ENCODE data around the gene CAD. TPM values are rescaled to one million over a fixed set of nuclear protein-coding genes. Genes with fewer than 3 reads are reported as not detected.
A peak's percentile ranks its signal among the peaks of the same experiment; 100 is the strongest.

Gene CAD
- total RNA-seq, 2 experiments from 2014 or later, result 132 to 173 TPM

DNA sequence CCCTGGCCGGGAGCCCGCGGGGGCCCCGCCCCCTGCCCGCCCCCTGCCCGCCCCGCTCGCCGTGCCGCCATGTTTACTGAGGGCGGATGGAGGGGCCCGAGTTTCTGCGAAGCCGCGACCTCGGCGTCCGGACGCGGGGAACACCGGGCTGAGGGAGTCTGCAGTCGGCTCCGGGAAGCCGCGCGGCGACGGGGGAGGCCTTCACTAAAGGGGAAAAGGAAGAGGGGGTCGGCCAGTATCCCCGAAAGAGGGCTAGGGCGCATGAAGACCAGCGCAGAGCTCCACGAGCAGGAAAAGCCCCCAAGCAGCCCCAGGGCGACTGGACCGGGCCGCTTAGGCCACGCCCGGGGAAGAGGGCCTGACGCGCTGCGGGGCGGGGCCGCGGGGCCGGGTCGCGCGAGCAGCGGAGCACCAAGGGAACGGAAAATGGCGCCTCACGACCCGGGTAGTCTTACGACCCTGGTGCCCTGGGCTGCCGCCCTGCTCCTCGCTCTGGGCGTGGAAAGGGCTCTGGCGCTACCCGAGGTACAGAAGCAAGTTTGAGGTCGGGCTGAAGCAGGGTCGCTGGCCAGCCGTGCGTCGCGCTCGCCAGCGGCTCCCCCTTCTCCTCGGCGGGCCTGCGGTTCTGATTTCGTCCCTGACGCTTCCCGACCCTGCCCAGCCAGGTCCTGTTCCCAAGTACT is 5.1 kb upstream of the CAD start, which contains the start of the genes ATRAID and SLC5A6:
ATRAID (plus strand) TSS at position 99 of the 683 bp plus-strand sequence; CDS start at position 427, 328 bp downstream.
SLC5A6 (minus strand) TSS at position 326 of the 683 bp plus-strand sequence. CDS start 4,618 bp downstream, outside the sequence.
- no TSS peak for BruUV-seq (replicated peaks)
- CTCF ChIA-PET (ENCODE audit: unreplicated experiment), result no interaction called here
- no peaks in the 10 kb centered on the region for H3K9me3 ChIP-seq (ENCODE audit: low read length)
- peak; percentile 92 for DNase-seq (ENCODE audit: low spot score)
- H3K4me1 ChIP-seq (ENCODE audit: insufficient read depth, low read length, poor library complexity, severe bottlenecking), result peaks cover 56% of the 10 kb centered on the region
- POLR2A ChIA-PET, result interaction anchor here (0.7 to 1.7 kb wide), 6 partner anchors 15 to 413 kb away, joined by 3 to 5 read pairs (median 3); partner anchors contain the start of gene TMEM214
- peak within 1 kb of the TSS; percentile 93 for H3K4me2 ChIP-seq (ENCODE audit: low read length)
- H4K20me1 ChIP-seq (ENCODE audit: insufficient read depth, low read length), result no peaks in the 10 kb centered on the region
- intact Hi-C loops (cut with micrococcal nuclease; ENCODE audit: unreplicated experiment), result loop anchor here (1.0 to 5.0 kb wide), 3 partner anchors 80 to 145 kb away; partner anchors contain the start of genes GTF3C2, KHK and PREB
- H3K36me3 ChIP-seq (ENCODE audit: insufficient read depth, low read length), result peaks cover 55% of the 10 kb centered on the region
- H3K9me2 ChIP-seq (ENCODE audit: insufficient read depth, low read length), result no peaks in the 10 kb centered on the region
- peak within 1 kb of the TSS; percentile 90 for H3K4me3 ChIP-seq (ENCODE audit: low read depth, low read length, poor library complexity, severe bottlenecking)
- peak within 1 kb of the TSS; percentile 42 for H2AFZ ChIP-seq (ENCODE audit: low read length)
- peak within 1 kb of the TSS; percentile 79 for H3K27ac ChIP-seq (ENCODE audit: low read depth, low read length, poor library complexity, severe bottlenecking)
- H3K79me2 ChIP-seq (ENCODE audit: insufficient read depth, low read depth, low read length), result peaks cover 55% of the 10 kb centered on the region
- TF ChIP-seq, protein P1, sequence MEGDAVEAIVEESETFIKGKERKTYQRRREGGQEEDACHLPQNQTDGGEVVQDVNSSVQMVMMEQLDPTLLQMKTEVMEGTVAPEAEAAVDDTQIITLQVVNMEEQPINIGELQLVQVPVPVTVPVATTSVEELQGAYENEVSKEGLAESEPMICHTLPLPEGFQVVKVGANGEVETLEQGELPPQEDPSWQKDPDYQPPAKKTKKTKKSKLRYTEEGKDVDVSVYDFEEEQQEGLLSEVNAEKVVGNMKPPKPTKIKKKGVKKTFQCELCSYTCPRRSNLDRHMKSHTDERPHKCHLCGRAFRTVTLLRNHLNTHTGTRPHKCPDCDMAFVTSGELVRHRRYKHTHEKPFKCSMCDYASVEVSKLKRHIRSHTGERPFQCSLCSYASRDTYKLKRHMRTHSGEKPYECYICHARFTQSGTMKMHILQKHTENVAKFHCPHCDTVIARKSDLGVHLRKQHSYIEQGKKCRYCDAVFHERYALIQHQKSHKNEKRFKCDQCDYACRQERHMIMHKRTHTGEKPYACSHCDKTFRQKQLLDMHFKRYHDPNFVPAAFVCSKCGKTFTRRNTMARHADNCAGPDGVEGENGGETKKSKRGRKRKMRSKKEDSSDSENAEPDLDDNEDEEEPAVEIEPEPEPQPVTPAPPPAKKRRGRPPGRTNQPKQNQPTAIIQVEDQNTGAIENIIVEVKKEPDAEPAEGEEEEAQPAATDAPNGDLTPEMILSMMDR (conservative IDR thresholded peaks at IDR 0.05; ENCODE audit: low read length), result no peak
- no peak for TF ChIP-seq EZH2phosphoT487 (IDR thresholded peaks at IDR 0.05; ENCODE audit: borderline replicate concordance, low read depth, low read length)

DNA sequence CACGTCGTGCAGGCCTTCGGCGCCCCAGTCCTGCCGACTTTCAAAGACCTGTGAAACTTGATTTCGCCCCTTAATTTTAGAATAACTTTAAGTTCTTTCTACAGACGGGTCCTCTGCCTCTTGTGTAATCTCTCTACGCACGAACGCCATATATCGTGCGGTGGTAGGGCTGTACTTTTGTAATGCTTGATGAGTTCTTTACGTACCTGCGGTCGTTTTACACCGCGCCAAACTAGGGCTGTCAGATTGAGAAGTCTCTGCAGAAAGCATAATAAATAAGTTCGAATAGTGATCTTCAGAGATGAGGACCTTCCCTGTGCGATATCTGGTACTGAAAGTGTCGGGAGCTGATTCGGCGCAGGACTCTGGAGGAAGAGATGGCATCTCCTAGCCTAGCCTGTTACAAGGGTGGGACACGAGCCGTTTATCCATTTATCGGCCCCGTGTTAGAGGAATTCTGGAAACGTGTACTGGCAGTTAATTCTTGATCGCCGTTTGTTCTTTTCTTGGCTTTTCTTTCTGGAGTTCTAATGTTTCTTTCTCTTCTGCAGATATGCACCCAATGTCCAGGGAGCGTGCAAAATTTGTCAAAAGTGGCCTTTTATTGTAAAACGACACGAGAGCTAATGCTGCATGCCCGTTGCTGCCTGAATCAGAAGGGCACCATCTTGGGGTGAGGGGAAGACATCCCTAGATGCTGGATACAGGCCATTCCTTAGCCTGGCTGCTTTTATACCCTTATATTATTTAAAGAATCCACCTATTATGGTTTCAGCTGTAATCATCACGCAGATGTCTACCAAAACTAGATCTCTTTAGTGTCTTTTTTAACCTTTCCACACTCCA is 4.3 kb upstream of the CAD start:
- CTCF ChIA-PET (ENCODE audit: unreplicated experiment), result interaction anchor here (0.5 kb wide), 1 partner anchor 21 kb away, joined by 4 read pairs; no protein-coding TSS in a partner anchor
- H3K9me2 ChIP-seq (ENCODE audit: insufficient read depth, low read length), result no peaks in the 10 kb centered on the region
- no peak for TF ChIP-seq EZH2phosphoT487 (IDR thresholded peaks at IDR 0.05; ENCODE audit: borderline replicate concordance, low read depth, low read length)
- TF ChIP-seq, protein P1 (conservative IDR thresholded peaks at IDR 0.05; ENCODE audit: low read length), result no peak
- POLR2A ChIA-PET, result interaction anchor here (0.9 to 1.4 kb wide), 8 partner anchors 16 to 162 kb away, joined by 3 to 7 read pairs (median 4); no protein-coding TSS in a partner anchor
- peak overlapping the region; percentile 79 for H3K27ac ChIP-seq (ENCODE audit: low read depth, low read length, poor library complexity, severe bottlenecking)
- H3K4me2 ChIP-seq (ENCODE audit: low read length), result peak overlapping the region; percentile 93
- BruUV-seq (replicated peaks), result no TSS peak
- H3K4me3 ChIP-seq (ENCODE audit: low read depth, low read length, poor library complexity, severe bottlenecking), result peak overlapping the region; percentile 90
- peak; percentile 50 for DNase-seq (ENCODE audit: low spot score)
- no peaks in the 10 kb centered on the region for H3K9me3 ChIP-seq (ENCODE audit: low read length)
- H3K36me3 ChIP-seq (ENCODE audit: insufficient read depth, low read length), result peaks cover 53% of the 10 kb centered on the region
- peak overlapping the region; percentile 42; the same call in 1 of the 2 replicates for H2AFZ ChIP-seq (ENCODE audit: low read length)
- H3K4me1 ChIP-seq (ENCODE audit: insufficient read depth, low read length, poor library complexity, severe bottlenecking), result peaks cover 56% of the 10 kb centered on the region
- H3K79me2 ChIP-seq (ENCODE audit: insufficient read depth, low read depth, low read length), result peaks cover 57% of the 10 kb centered on the region
- no peaks in the 10 kb centered on the region for H4K20me1 ChIP-seq (ENCODE audit: insufficient read depth, low read length)
- intact Hi-C loops (cut with micrococcal nuclease; ENCODE audit: unreplicated experiment), result loop anchor here (1.0 to 5.0 kb wide), 3 partner anchors 81 to 144 kb away; partner anchors contain the start of genes GTF3C2, KHK and PREB

Data from OCI-LY7 (cell line).